Activated CD4-positive, alpha-beta T cell treated with anti-CD3 and anti-CD28 coated beads, Interleukin-2, amount 50 U/mL, for 4 hours (primary cell): ENCODE results near the gene CDC23.

ENCODE experiments used
- DNase-seq, 2 experiments: peaks; one replicate each; pipeline ENCODE4 v3.0.0-alpha.2; 2020

The CDC23 gene

DNA sequence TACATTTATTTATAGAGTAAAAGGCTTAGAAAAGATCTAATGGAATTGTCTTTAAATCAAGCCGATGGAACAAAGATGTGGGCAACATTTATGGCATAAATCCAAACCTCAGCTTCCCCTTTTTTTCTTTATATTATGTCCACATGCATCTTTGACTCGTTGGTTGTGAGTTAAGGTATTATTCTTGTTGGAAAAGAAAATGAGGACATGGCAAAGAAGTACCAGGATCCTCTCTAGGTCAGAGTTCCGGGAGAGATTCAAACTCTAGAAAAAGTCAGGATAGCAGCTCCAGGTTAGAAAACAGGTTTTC lies 73.4 kb downstream of the CDC23 start:
- no peak for DNase-seq

DNA sequence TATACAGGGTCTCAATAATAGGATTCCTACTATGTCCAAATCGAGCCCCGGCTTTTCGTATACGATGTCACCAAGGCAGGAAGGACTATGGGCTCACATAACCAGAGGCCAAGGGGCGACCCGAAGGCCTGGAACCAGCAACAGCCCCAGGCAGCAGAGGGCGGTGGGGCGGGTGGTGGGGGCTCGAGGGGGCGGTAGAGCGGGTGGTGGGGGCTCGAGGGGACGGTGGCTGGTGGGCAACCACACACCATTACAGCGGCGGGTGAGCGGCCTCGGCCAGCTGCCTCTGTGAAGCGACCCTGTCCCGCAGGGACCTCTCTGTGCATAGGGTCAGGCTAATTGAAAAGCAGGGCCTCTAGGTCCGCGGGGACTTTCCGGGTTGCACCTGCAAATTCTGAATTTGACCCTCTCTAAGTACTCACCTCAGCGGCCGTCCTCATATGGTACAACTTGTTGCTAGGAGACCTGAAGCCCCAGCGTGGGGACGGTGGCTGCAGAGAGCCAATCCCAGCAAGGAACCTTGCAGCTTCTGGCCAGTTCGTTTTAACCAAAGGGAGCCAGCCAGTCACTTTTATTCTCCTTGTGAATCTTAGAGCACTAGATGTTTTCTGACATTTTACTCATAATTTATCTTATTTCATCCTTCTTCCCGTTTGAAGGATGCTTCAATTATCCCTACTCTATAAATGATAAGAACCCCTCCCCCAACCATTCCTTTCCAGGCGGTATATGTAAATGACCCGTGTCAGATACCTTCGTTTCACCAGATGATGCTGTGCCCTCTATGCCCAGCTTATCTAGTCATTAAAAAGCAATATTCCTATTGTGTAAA lies 74.0 kb downstream of the CDC23 start, which contains the start of gene NME5:
Gene NME5, minus strand, starts transcription at position 480 of the 832 bp plus-strand sequence. CDS start 648 bp downstream, outside the sequence.
- no peak for DNase-seq
